Activated T-cell treated with anti-CD3 and anti-CD28 coated beads, Interleukin-2, amount 50 U/mL, for 4 hours (primary cell): ENCODE results near the gene ARHGEF1. TPM values are rescaled to one million over a fixed set of nuclear protein-coding genes. Genes with fewer than 3 reads are reported as not detected.
"Not testable (repeated sequence)": the region's sequence is repeated elsewhere in the genome, so short reads cannot be mapped to it uniquely, and the experiment has no call there.

ENCODE experiments used
- ATAC-seq, 2 donors: fragments of 200-7000 bp; cut with Tn5 transposase; one replicate each; pipeline ENCODE4 v1.10.0; 2021
- DNase-seq: peaks from one replicate; pipeline ENCODE4 v3.0.0-alpha.2; 2020
- H3K27me3 Mint-ChIP-seq: one replicate; pipeline ENCODE4 v1.8.0; 2021; ENCODE audit warnings: low read depth, mixed read lengths
- H3K36me3 Mint-ChIP-seq: one replicate; pipeline ENCODE4 v1.8.0; 2022; ENCODE audit warnings: mixed read lengths; ENCODE audit not compliant: insufficient read depth
- H3K4me1 Mint-ChIP-seq: one replicate; pipeline ENCODE4 v1.8.0; 2021; ENCODE audit warnings: low read depth, mixed read lengths
- H3K4me3 Mint-ChIP-seq: one replicate; pipeline ENCODE4 v1.8.0; 2021; ENCODE audit warnings: mild to moderate bottlenecking, moderate library complexity, mixed read lengths
- H3K9me3 Mint-ChIP-seq: one replicate; pipeline ENCODE4 v1.8.0; 2021; ENCODE audit warnings: mixed read lengths
- total RNA-seq, 3 donors: library from RNA; stranded (reverse); gene quantifications; one replicate each; pipeline ENCODE4 v1.2.1, GENCODE V29; 2021

The ARHGEF1 gene
- total RNA-seq, 3 donors from 2014 or later = 286 to 314 (median 301) TPM

DNA sequence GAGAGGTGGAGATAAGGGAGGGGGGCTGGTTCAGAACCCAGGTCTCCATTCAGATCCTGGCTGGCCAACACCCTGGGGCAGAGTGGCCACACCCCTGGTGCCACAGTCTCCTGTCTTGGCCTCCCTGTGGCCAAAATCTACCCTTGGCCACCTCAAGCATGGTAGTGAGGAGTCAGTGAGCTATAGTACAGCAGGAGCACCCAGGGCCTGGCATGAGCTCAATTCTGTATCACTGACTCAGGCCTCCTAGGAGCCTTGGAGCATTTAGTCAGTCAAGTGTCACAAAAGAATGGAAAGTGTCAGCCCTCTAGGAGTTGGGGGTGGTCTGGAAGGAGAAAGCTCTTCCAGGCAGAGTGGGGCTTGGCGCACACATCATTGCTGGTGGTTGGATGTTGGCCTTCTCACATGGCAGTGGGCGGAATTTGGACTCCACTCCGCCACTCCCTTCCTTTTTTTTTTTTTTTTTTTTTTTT lies 12.5 kb upstream of the ARHGEF1 start:
- DNase-seq (no peak), ATAC-seq (peak; percentile 10 to 21)
- Mint-ChIP-seq H3K27me3 (no peaks in the 10 kb centered on the region), H3K36me3 (peaks cover 33% of the 10 kb centered on the region), H3K4me3 (peak overlapping the region; percentile 66), H3K9me3 (no peaks in the 10 kb centered on the region), H3K4me1 (peaks cover 81% of the 10 kb centered on the region)

DNA sequence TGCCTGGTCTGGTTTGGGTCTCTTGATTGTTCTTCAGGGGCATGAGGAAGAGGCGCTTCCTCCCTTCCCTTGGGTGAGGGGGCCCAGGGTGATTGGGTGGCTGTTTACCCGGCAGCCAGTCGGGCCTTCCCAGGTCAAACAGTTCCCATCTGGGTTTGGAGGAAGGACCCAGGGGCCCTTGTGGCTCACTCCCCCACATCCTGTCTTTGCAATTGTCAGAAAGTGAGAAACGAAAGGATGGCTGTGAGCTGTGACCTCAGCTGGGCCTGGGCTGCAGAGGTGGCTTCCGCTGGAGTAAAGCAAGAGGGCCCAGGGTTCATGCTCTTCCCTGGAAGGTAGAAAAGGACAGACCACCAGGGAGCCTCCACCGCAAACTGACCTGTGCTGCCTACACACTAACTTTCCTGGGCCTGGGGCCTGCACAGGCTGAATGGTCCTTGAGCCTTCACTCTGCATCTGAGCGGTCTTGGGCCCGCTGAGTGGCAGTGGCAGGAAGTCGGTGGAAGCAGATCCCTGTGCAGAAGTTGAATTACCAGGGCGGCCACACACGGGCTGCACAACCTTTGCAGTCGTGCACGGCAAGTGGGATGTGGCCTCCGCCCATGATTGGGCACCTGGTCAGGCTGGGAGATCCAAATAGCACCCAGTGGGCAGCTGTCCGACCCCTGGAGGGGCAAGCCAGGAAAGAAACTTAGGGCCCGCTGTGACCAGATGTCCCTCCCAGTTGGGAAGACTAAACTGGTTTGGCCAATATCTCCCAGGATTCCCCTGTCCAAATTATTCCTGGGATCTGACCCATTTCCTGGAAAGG lies 11.2 kb upstream of the ARHGEF1 start:
- Mint-ChIP-seq H3K36me3 (peaks cover 28% of the 10 kb centered on the region), H3K9me3 (no peaks in the 10 kb centered on the region), H3K27me3 (no peaks in the 10 kb centered on the region), H3K4me3 (peak overlapping the region; percentile 72), H3K4me1 (peaks cover 85% of the 10 kb centered on the region)
- ATAC-seq (peak; percentile 59 to 61), DNase-seq (no peak)

DNA sequence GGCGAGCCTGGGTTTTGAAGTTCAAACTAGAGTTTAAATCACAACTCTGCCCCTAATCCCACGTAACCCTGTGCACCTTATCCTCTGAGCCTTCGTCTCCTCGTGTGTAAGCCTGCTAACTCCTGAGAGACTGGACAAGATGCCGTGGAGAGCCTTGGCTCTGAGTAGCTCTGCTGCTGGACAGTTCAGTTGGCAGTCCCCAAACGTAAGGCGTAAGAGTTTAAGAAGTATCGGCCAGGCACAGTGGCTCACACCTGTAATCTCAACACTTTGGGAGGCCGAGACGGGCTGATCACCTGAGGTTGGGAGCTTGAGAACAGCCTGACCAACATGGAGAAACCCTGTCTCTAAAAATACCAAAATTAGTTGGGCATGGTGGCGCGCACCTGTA lies 10.6 kb upstream of the ARHGEF1 start:
- ATAC-seq (no peak), DNase-seq (no peak)
- no peaks in the 10 kb centered on the region for H3K27me3 Mint-ChIP-seq
- peaks cover 28% of the 10 kb centered on the region for H3K36me3 Mint-ChIP-seq
- H3K4me1 Mint-ChIP-seq = peaks cover 88% of the 10 kb centered on the region
- H3K9me3 Mint-ChIP-seq = no peaks in the 10 kb centered on the region
- H3K4me3 Mint-ChIP-seq = no peak overlapping the region

GRCh38 chr19:41872775-41873647 lies 10.0 kb upstream of the ARHGEF1 start:
- H3K9me3 Mint-ChIP-seq = no peaks in the 10 kb centered on the region
- peak; percentile 20 for ATAC-seq
- H3K4me1 Mint-ChIP-seq = peaks cover 89% of the 10 kb centered on the region
- H3K4me3 Mint-ChIP-seq = no peak overlapping the region
- no peaks in the 10 kb centered on the region for H3K27me3 Mint-ChIP-seq
- H3K36me3 Mint-ChIP-seq = peaks cover 25% of the 10 kb centered on the region
- peak; percentile 66 for DNase-seq

DNA sequence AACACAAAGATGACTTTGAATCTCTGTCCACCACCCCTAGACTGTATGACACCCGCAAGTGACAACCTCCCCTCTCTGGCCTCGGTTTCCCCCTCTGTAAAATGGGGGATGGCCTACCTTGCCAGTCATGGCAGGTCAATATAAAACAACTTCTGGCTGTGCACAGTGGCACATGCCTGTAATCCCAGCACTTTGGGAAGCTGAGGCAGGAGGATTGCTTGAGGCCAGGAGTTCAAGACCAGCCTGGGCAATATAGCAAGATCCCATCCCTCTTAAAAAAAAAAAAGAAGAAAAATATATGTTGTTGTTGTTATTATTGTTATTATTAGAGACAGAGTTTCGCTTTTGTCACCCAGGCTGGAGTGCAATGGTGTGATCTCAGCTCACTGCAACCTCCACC lies 7.0 kb upstream of the ARHGEF1 start:
- not testable (repeated sequence) for H3K9me3 Mint-ChIP-seq, ATAC-seq, H3K27me3 Mint-ChIP-seq, DNase-seq
- H3K36me3 Mint-ChIP-seq = peaks cover 11% of the 10 kb centered on the region
- peaks cover 86% of the 10 kb centered on the region for H3K4me1 Mint-ChIP-seq
- H3K4me3 Mint-ChIP-seq = peak overlapping the region; percentile 54

DNA sequence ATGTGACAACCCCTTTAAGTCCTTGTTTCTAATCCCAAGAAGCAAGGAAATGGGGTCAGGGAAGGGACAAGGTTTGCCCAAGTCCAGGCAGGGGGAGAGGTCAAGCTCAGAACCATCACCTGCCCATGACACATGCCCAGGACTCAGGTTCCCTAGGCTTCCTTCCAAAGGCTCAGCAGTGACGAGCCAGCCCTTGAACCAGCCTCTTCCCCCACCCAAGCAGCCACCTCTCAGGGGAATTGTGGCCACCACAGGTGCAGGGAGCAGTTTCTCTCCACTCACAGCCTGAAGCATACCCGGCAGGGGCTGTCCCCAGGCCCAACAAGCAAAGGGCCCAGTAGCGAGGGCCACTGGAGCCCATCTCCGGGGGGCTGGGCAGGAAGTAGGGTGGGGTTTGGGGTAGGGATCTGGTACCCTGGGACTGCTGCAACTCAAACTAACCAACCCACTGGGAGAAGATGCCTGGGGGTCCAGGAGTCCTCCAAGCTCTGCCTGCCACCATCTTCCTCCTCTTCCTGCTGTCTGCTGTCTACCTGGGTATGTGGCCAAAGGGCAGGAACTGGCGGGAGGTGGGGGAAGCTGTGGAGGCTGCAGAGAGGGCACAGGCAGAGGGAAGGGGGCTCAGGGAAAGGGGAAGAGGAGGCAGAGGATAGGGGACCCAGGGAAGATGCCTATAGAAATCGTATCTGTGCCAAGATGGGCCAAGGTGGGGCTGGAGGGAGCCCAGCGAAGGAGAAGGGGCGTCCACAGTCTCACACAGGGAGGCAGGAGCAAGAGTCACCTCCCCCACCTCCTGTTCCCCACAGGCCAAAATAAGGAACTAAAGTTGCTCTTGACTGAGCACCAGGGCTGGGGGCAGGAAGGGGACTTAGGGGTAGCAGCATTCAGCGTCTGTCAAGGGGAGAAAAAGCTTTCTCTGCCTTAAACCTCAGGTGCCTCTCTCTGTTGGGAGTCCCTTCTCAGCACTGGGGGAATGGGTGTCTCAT lies 5.8 kb upstream of the ARHGEF1 start, which contains the start of gene CD79A:
CD79A (plus strand) TSS at position 433 of the 986 bp plus-strand sequence; CDS start at position 459, 26 bp downstream.
- H3K9me3 Mint-ChIP-seq = no peaks in the 10 kb centered on the region
- H3K36me3 Mint-ChIP-seq = peaks cover 3% of the 10 kb centered on the region
- peaks cover 83% of the 10 kb centered on the region for H3K4me1 Mint-ChIP-seq
- DNase-seq (no peak), ATAC-seq (no peak)
- H3K4me3 Mint-ChIP-seq = peak within 1 kb of the TSS; percentile 69
- H3K27me3 Mint-ChIP-seq = no peaks in the 10 kb centered on the region

DNA sequence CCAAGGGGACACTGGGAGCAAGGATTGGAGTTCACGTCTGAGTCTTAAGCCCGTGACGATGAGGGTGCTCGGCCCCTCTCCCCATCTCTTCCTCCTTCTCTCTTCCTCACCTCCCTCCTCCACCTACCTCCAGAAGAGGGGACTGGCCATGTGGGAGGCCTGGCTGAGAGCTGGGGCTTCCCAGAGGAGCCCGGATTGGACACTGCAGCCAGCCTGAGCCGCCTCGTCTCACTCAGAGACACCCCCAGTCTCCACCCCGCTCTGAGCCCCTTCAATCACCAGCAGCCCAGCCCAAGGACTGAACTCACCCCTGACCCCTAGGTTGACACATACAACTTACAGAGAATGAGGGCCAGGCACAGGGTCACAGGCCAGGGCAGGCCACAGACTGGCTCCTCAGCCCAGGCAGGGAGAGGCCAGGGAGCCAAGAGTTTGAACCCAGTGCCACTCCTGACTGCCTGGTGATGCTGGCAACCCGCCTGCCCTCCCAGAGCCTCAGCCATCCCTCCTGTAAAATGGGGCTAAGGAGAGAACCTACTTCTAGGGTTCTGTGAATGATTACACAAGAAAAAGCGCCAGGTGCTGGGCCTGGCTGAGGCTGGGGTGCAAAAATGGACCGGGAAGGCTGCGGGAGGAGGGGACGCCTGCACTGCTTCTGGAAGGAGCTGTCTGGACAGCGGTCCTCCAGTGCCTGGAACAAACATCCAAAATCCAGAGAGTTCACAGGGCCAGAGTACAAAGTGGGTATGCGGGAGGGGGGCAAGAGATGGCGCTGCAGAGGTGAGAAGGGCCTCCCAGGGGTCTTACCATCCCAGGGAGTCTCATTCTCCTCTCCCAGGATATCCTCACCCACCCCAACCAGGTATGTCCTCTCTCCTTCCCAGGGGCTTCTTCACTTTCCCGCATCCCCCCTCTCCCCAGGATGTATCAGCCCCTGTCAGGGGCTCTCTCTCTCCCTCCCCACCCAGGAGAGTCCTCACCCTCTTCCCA lies 4.8 kb upstream of the ARHGEF1 start:
- peaks cover 77% of the 10 kb centered on the region for H3K4me1 Mint-ChIP-seq
- no peaks in the 10 kb centered on the region for H3K9me3 Mint-ChIP-seq
- no peak for ATAC-seq
- H3K27me3 Mint-ChIP-seq = no peaks in the 10 kb centered on the region
- no peaks in the 10 kb centered on the region for H3K36me3 Mint-ChIP-seq
- no peak for DNase-seq
- peak overlapping the region; percentile 69 for H3K4me3 Mint-ChIP-seq

DNA sequence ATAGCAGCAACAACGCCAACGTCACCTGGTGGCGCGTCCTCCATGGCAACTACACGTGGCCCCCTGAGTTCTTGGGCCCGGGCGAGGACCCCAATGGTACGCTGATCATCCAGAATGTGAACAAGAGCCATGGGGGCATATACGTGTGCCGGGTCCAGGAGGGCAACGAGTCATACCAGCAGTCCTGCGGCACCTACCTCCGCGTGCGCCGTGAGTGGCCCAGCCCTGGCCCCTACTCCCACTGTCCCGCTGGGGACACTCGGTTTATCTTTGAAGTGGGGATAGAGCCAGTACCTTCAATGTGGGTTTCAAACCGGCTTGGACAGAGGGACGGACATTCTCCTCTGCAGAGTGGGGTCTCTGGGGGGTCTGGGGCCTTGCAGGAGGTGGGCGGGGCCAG lies 3.9 kb upstream of the ARHGEF1 start:
- Mint-ChIP-seq H3K36me3 (no peaks in the 10 kb centered on the region), H3K27me3 (no peaks in the 10 kb centered on the region), H3K4me3 (no peak overlapping the region), H3K4me1 (peaks cover 70% of the 10 kb centered on the region), H3K9me3 (no peaks in the 10 kb centered on the region)
- DNase-seq (no peak), ATAC-seq (no peak)

GRCh38 chr19:41879670-41880328 lies 3.2 kb upstream of the ARHGEF1 start:
- no peaks in the 10 kb centered on the region for H3K36me3 Mint-ChIP-seq
- peaks cover 65% of the 10 kb centered on the region for H3K4me1 Mint-ChIP-seq
- peak overlapping the region; percentile 24 for H3K4me3 Mint-ChIP-seq
- DNase-seq = no peak
- H3K27me3 Mint-ChIP-seq = no peaks in the 10 kb centered on the region
- no peak for ATAC-seq
- no peaks in the 10 kb centered on the region for H3K9me3 Mint-ChIP-seq

DNA sequence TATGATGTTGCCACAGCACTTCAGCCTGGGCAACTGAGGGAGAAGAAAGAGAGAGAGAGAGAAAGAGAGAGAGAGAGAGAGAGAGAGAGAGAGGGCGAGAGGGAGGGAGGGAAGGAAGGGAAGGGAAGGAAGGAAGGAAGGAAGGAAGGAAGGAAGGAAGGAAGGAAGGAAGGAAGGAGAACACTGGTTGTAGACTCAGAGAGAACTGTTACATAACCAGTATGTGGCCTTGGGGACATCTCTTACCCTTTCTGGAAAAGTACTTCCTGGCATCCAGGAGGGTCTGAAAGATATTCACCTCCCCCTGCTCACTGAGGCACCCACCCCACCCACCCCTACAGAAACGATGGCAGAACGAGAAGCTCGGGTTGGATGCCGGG lies 2.7 kb upstream of the ARHGEF1 start:
- DNase-seq (no peak), ATAC-seq (no peak)
- H3K4me1 Mint-ChIP-seq = peaks cover 68% of the 10 kb centered on the region
- H3K36me3 Mint-ChIP-seq = no peaks in the 10 kb centered on the region
- H3K9me3 Mint-ChIP-seq = no peaks in the 10 kb centered on the region
- no peaks in the 10 kb centered on the region for H3K27me3 Mint-ChIP-seq
- peak overlapping the region; percentile 24 for H3K4me3 Mint-ChIP-seq

GRCh38 chr19:41883463-41883820 lies 458 bp downstream of the ARHGEF1 start:
- peaks cover 65% of the 10 kb centered on the region for H3K4me1 Mint-ChIP-seq
- H3K27me3 Mint-ChIP-seq = no peaks in the 10 kb centered on the region
- ATAC-seq (no peak), DNase-seq (no peak)
- no peaks in the 10 kb centered on the region for H3K9me3 Mint-ChIP-seq
- H3K36me3 Mint-ChIP-seq = peaks cover 7% of the 10 kb centered on the region
- peak overlapping the region; percentile 99 for H3K4me3 Mint-ChIP-seq

GRCh38 chr19:41883821-41884733 lies 1.1 kb downstream of the ARHGEF1 start:
- peak; percentile 70 to 71 for ATAC-seq
- peak overlapping the region; percentile 99 for H3K4me3 Mint-ChIP-seq
- H3K36me3 Mint-ChIP-seq = peaks cover 10% of the 10 kb centered on the region
- peaks cover 63% of the 10 kb centered on the region for H3K4me1 Mint-ChIP-seq
- no peaks in the 10 kb centered on the region for H3K9me3 Mint-ChIP-seq
- H3K27me3 Mint-ChIP-seq = no peaks in the 10 kb centered on the region
- peak; percentile 83 for DNase-seq
